H9 (cell line): ENCODE data around the gene GUCY2F. TPM values are rescaled to one million over a fixed set of nuclear protein-coding genes. Genes with fewer than 3 reads are reported as not detected.

Experiments used
- DNase-seq: peaks from one replicate; pipeline ENCODE4 v3.0.0-alpha.2; 2017
- H2AFZ ChIP-seq: one replicate; pipeline ENCODE4 v1.6.1; 2013; ENCODE audit warnings: mild to moderate bottlenecking, low read length, control low read depth, moderate library complexity
- H2AK5ac ChIP-seq: 2 replicates; pipeline ENCODE4 v1.6.1; 2013; ENCODE audit warnings: low read length, control low read depth, mixed read lengths; ENCODE audit not compliant: insufficient read length
- H2BK120ac ChIP-seq: one replicate; pipeline ENCODE4 v1.6.1; 2013; ENCODE audit warnings: low read depth, mild to moderate bottlenecking, low read length, control low read depth, inconsistent platforms; ENCODE audit not compliant: poor library complexity, severe bottlenecking
- H2BK12ac ChIP-seq: 2 replicates; pipeline ENCODE4 v1.6.1; 2013; ENCODE audit warnings: low read length, control low read depth, mixed read lengths, low read depth; ENCODE audit not compliant: insufficient read length
- H2BK15ac ChIP-seq: 2 replicates; pipeline ENCODE4 v1.6.1; 2013; ENCODE audit warnings: low read depth, low read length, control low read depth
- H2BK20ac ChIP-seq: one replicate; pipeline ENCODE4 v1.6.1; 2013; ENCODE audit warnings: low read depth, mild to moderate bottlenecking, low read length, control low read depth, inconsistent platforms; ENCODE audit not compliant: poor library complexity, severe bottlenecking
- H2BK5ac ChIP-seq: 2 replicates; pipeline ENCODE4 v1.6.1; 2013; ENCODE audit warnings: low read length, control low read depth, mixed read lengths; ENCODE audit not compliant: insufficient read length
- H3K14ac ChIP-seq: 2 replicates; pipeline ENCODE4 v1.6.1; 2013; ENCODE audit warnings: low read length, control low read depth; ENCODE audit not compliant: insufficient read depth
- H3K18ac ChIP-seq: 2 replicates; pipeline ENCODE4 v1.6.1; 2013; ENCODE audit warnings: low read depth, mild to moderate bottlenecking, mixed read lengths, low read length, control low read depth; ENCODE audit not compliant: insufficient read length
- H3K23ac ChIP-seq: 2 replicates; pipeline ENCODE4 v1.6.1; 2013; ENCODE audit warnings: low read length, control low read depth, mixed read lengths, low read depth; ENCODE audit not compliant: insufficient read length
- H3K23me2 ChIP-seq: 2 replicates; pipeline ENCODE4 v1.6.1; 2013; ENCODE audit warnings: low read depth, mild to moderate bottlenecking, mixed read lengths, low read length, control low read depth; ENCODE audit not compliant: insufficient read length, poor library complexity, severe bottlenecking
- H3K27ac ChIP-seq: 2 replicates; pipeline ENCODE4 v1.5.1; 2013; ENCODE audit warnings: low read length, control low read depth, mixed read lengths, low read depth; ENCODE audit not compliant: insufficient read length
- H3K27me3 ChIP-seq: 2 replicates; pipeline ENCODE4 v1.6.1; 2013; ENCODE audit warnings: low read length, control low read depth, inconsistent platforms; ENCODE audit not compliant: insufficient read depth
- H3K4ac ChIP-seq: 2 replicates; pipeline ENCODE4 v1.6.1; 2013; ENCODE audit warnings: low read depth, mild to moderate bottlenecking, control low read depth, inconsistent platforms, low read length, moderate library complexity
- H3K4me1 ChIP-seq: 2 replicates; pipeline ENCODE4 v1.6.1; 2013; ENCODE audit warnings: low read length, control low read depth, inconsistent platforms; ENCODE audit not compliant: insufficient read depth
- H3K4me2 ChIP-seq: 2 replicates; pipeline ENCODE4 v1.6.1; 2013; ENCODE audit warnings: low read length, control low read depth, mixed read lengths; ENCODE audit not compliant: insufficient read length, insufficient read depth
- H3K56ac ChIP-seq: 2 replicates; pipeline ENCODE4 v1.6.1; 2013; ENCODE audit warnings: low read depth, mild to moderate bottlenecking, mixed read lengths, low read length, control low read depth; ENCODE audit not compliant: insufficient read length
- H3K79me1 ChIP-seq: 2 replicates; pipeline ENCODE4 v1.6.1; 2013; ENCODE audit warnings: low read depth, mild to moderate bottlenecking, moderate library complexity, low read length, control low read depth, inconsistent platforms; ENCODE audit not compliant: insufficient read depth, poor library complexity, severe bottlenecking
- H3K79me2 ChIP-seq: 2 replicates; pipeline ENCODE4 v1.6.1; 2013; ENCODE audit warnings: low read length, control low read depth, inconsistent platforms; ENCODE audit not compliant: insufficient read depth
- H3K9ac ChIP-seq: 2 replicates; pipeline ENCODE4 v1.6.1; 2013; ENCODE audit warnings: low read length, control low read depth, mixed read lengths; ENCODE audit not compliant: insufficient read length; ENCODE audit errors: extremely low read depth
- H3K9me3 ChIP-seq: one replicate; pipeline ENCODE4 v1.6.1; 2013; ENCODE audit warnings: low read depth, low read length, inconsistent platforms; ENCODE audit not compliant: control insufficient read depth
- H3T11ph ChIP-seq: one replicate; pipeline ENCODE4 v1.6.1; 2013; ENCODE audit warnings: mild to moderate bottlenecking, low read length, control low read depth, inconsistent platforms
- H4K20me1 ChIP-seq: one replicate; pipeline ENCODE4 v1.6.1; 2013; ENCODE audit not compliant: control insufficient read depth, insufficient read length, insufficient read depth
- H4K5ac ChIP-seq: 2 replicates; pipeline ENCODE4 v1.6.1; 2013; ENCODE audit warnings: low read depth, mild to moderate bottlenecking, mixed read lengths, low read length, control low read depth; ENCODE audit not compliant: insufficient read length
- H4K8ac ChIP-seq: replicated peaks from 2 replicates; pipeline ENCODE4 v1.6.1; 2013; ENCODE audit warnings: low read length, control low read depth, mixed read lengths, low read depth; ENCODE audit not compliant: insufficient read length
- H4K91ac ChIP-seq: 2 replicates; pipeline ENCODE4 v1.6.1; 2013; ENCODE audit warnings: low read depth, mild to moderate bottlenecking, moderate library complexity, mixed read lengths, low read length, control low read depth; ENCODE audit not compliant: insufficient read length
- H3K27ac Mint-ChIP-seq, 3 experiments: 2 replicates in 2 of 3; 3 replicates in 1 of 3; pipeline ENCODE4 v1.8.0; 2020 to 2021; ENCODE audit warnings: mixed read lengths in 3 of 3, mild to moderate bottlenecking in 1 of 3, moderate library complexity in 1 of 3
- H3K27me3 Mint-ChIP-seq: 2 replicates; pipeline ENCODE4 v1.8.0; 2021; ENCODE audit warnings: low read depth, mild to moderate bottlenecking, moderate library complexity, mixed read lengths
- H3K36me3 Mint-ChIP-seq, 3 experiments: 2 replicates in 2 of 3; 3 replicates in 1 of 3; pipeline ENCODE4 v1.8.0; 2020 to 2021; ENCODE audit warnings: low read depth in 3 of 3, mixed read lengths in 3 of 3; ENCODE audit not compliant: insufficient read depth in 1 of 3
- H3K4me1 Mint-ChIP-seq, 2 experiments: 2 replicates each; pipeline ENCODE4 v1.8.0; 2020; ENCODE audit warnings: mixed read lengths in 2 of 2
- H3K4me3 Mint-ChIP-seq, 2 experiments: 2 replicates in 1 of 2; 3 replicates in 1 of 2; pipeline ENCODE4 v1.8.0; 2020 to 2021; ENCODE audit warnings: mild to moderate bottlenecking in 2 of 2, mixed read lengths in 2 of 2, moderate library complexity in 1 of 2
- H3K9me3 Mint-ChIP-seq, 2 experiments: 2 replicates in 1 of 2; 3 replicates in 1 of 2; pipeline ENCODE4 v1.8.0; 2020; ENCODE audit warnings: mild to moderate bottlenecking in 2 of 2, mixed read lengths in 2 of 2, moderate library complexity in 1 of 2
- CTCF ChIP-seq: fragments of 200-600 bp; sonication (generic); conservative IDR thresholded peaks from 3 replicates; pipeline ENCODE4 v1.8.0; 2021; ENCODE audit warnings: antibody characterized with exemption, mild to moderate bottlenecking
- WGBS: extraction: QIAGEN DNeasy Blood & Tissue Kit; methylation state at CpG from one replicate; pipeline ENCODE4 v1.1.7; 2013; ENCODE audit warnings: missing lambda C conversion rate, low lambda C conversion rate, mixed read lengths; ENCODE audit not compliant: insufficient read length; ENCODE audit errors: extremely low coverage; 5-methylcytosine and 5-hydroxymethylcytosine counted together
- total RNA-seq: library from RNA; stranded (reverse); gene quantifications from 2 replicates; pipeline ENCODE4 v1.2.1, GENCODE V29; 2021

The GUCY2F gene
- total RNA-seq, 1 experiment from 2014 or later = 0.11 TPM

- H3K79me2 ChIP-seq = no peaks in the 10 kb centered on the region
- no peak overlapping the region for H3K4me3 Mint-ChIP-seq
- H3K56ac ChIP-seq = no peak overlapping the region
- DNase-seq = no peak
- H4K5ac ChIP-seq = no peak overlapping the region
- no peak overlapping the region for H2BK120ac ChIP-seq
- H3K23ac ChIP-seq = no peak overlapping the region
- no peak overlapping the region for H3K9ac ChIP-seq
- no peaks in the 10 kb centered on the region for H3K27me3 ChIP-seq
- no peaks in the 10 kb centered on the region for H3K9me3 ChIP-seq
- TF ChIP-seq CTCF = no peak
- H3T11ph ChIP-seq = no peak overlapping the region
- no peak overlapping the region for H2BK12ac ChIP-seq
- no peak overlapping the region for H2AK5ac ChIP-seq
- no peak overlapping the region for H2BK5ac ChIP-seq
- H4K91ac ChIP-seq = no peak overlapping the region
- no peak overlapping the region for H3K4me2 ChIP-seq
- H3K36me3 Mint-ChIP-seq = peaks cover 0 to 3% (median 0%) of the 10 kb centered on the region in 3 experiments; a peak in 2 of 7 replicates
- peaks cover 27 to 28% of the 10 kb centered on the region in 2 experiments for H3K4me1 Mint-ChIP-seq
- H3K79me1 ChIP-seq = no peaks in the 10 kb centered on the region
- H4K8ac ChIP-seq = no peak overlapping the region
- WGBS = no CpG with 5 or more reads among the region's 3 CpGs
- no peak overlapping the region for H3K4ac ChIP-seq
- no peaks in the 10 kb centered on the region for H3K23me2 ChIP-seq
- H3K4me1 ChIP-seq = no peaks in the 10 kb centered on the region; the same call in 1 of the 2 replicates
- H3K9me3 Mint-ChIP-seq = peaks cover 3 to 4% of the 10 kb centered on the region in 2 experiments; a peak in 3 of 5 replicates
- no peaks in the 10 kb centered on the region for H4K20me1 ChIP-seq
- no peak overlapping the region for H2BK15ac ChIP-seq
- H2AFZ ChIP-seq = no peak overlapping the region
- H3K27ac ChIP-seq = no peak overlapping the region
- H3K27me3 Mint-ChIP-seq = no peaks in the 10 kb centered on the region; the same call in 1 of the 2 replicates
- H3K27ac Mint-ChIP-seq = no peak overlapping the region
- H3K14ac ChIP-seq = no peak overlapping the region
- no peak overlapping the region for H2BK20ac ChIP-seq
- no peak overlapping the region for H3K18ac ChIP-seq
These were observed 33.5 kb downstream of the GUCY2F start for GRCh38 chrX:109448282-109448938.
